ENCODE results near the gene KRTAP5-1.

Gene KRTAP5-1

DNA sequence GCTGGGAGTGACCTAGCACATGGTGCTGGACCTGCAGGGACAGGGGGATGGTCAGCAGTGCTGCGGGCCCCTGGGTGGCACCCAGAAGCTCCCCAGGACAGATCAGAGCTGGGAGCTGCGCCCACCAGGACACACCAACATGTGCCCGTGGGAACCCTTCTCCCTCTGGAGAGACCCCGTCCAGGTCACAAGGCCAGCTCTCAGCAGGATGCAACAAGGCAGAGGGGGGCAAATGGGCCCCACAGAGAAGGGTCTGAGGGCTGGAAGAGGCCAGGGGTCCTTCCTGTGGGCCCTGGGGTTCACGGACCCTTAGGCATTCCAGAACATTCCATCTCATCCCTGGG is 19.2 kb downstream of the KRTAP5-1 start:
- TF ChIP-seq, protein P1, sequence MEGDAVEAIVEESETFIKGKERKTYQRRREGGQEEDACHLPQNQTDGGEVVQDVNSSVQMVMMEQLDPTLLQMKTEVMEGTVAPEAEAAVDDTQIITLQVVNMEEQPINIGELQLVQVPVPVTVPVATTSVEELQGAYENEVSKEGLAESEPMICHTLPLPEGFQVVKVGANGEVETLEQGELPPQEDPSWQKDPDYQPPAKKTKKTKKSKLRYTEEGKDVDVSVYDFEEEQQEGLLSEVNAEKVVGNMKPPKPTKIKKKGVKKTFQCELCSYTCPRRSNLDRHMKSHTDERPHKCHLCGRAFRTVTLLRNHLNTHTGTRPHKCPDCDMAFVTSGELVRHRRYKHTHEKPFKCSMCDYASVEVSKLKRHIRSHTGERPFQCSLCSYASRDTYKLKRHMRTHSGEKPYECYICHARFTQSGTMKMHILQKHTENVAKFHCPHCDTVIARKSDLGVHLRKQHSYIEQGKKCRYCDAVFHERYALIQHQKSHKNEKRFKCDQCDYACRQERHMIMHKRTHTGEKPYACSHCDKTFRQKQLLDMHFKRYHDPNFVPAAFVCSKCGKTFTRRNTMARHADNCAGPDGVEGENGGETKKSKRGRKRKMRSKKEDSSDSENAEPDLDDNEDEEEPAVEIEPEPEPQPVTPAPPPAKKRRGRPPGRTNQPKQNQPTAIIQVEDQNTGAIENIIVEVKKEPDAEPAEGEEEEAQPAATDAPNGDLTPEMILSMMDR (IDR thresholded peaks at IDR 0.05), result no peak

DNA sequence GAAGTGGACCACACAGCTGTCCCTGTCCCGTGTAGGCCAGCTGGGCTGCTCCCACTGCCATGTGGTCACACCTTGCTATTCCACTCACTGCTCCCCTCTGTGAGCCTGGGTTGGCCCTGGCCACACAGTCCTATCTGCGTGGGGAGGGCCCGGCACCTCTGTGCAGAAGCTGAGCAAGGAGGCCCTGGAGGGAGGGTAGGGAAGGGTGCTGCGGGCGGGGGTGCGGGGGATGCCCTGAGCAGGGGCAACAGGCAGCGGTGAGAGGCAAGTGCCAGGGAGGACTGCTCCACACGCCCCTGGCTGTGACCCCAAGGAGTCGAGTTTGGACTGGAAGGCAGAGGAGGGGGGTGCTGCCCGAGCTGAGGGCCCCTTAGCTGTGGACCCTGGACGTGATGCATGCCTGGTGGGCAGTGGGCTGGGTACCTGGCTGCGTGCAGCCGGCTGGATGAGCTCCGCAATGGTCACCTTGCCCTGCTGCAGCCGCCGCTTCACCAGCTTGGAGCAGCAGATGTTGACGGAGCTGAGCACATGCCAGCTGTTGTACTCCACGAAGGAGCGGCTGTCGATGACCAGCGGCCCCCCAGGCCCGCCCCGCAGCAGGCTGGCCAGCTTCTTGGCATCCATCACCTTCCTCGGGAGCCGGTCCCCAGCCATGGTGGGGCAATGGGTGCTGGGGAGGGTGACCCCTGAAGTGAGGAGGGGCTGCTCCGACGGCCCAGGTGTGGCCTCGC is 19.7 kb downstream of the KRTAP5-1 start:
- TF ChIP-seq, protein P1 (IDR thresholded peaks at IDR 0.05), result no peak

DNA sequence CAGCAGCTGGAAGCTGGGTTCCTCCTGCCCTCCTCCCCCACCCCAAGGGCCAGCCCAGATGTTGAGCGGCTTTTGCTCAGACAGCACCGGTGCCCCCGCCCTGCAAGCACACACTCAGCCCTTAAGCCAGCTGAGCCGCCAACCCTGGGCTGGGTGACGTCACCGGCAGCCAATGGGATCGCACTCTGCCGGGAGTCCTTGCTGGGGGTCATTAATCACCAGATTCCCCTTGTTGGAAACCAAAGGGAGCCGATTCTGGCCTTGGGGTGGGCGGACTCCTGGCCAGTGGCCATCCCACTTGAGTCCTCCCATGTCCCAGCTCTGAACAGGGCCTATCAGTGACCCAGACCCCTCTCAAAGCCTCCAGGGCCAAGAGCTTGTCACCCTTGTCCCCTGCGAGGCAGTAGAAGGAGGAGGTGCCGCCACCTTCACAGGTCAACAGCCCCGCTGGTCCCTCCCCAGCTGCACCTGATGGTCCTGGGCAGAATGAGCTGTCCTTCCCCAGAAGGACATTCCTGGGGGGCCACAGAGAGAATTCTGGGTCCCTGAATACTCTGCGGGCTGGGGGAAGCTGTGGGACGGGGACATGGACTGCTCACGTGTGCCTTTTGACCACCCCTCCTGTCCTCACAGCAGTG is 20.4 kb downstream of the KRTAP5-1 start:
- TF ChIP-seq, protein P1 (IDR thresholded peaks at IDR 0.05), result no peak

DNA sequence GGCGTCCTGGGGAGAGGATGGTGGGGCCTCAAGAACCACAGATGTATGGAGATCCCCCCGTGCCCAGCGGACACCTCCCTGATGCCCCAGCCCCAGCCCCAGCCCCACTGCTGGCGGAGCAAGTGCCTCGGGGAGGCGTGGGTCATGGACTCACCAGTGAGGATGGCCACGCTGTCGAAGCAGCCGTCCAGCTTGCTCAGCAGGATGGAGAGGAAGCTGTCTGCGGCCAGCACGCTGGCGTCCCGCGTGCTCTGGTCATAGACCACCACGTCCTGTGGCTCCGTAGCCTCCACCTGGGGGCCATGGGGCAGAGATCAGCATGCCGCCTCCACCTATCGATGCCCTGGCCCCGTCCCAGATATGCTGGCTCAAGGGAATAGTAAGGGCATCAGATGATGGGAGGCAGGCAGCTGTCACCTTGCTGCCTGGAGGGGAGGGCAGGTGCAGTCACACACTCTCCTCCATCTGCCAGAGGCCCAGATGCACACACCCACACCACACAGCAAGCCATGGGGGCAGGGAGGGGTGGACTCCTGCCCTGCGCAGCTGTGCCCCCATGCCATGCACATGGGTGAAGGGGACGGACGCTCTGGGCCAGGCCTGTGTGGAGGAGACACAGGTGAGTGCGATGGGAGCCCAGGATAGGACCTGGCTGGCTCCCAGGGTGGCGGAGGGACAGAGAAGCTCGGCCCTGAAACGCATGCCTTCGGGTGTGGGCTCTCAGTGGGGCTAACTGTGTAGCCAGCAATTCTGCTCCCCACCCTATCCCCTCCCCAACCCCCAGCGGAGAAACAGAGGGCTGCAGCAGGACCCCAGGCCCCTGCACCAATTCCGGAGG is 21.2 kb downstream of the KRTAP5-1 start:
- TF ChIP-seq, protein P1 (IDR thresholded peaks at IDR 0.05), result no peak

DNA sequence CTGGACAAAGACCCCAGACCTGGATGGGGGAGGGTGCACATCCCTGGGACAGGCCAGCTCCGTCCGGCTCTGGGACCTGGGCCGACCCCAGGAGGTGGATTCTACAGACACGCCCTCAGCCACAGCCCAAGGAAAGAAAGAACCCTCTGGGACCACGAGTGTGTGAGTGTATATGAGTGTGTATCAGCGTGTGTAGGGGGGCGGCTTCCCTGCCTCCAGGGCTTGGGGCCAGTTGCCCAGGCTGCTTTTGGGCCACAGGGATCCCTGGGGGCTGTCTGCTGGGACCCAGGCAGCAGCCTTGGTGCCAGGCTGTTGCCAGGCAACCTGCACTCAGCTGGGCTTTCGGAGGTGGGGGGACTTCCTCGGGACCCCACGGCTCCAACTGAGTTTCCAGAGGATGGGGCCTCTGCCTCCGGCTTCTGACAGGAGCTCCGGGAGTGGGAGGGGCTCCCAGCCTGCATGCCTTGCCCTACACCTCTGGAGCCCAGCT is 21.9 kb downstream of the KRTAP5-1 start:
- TF ChIP-seq, protein P1 (IDR thresholded peaks at IDR 0.05), result no peak

DNA sequence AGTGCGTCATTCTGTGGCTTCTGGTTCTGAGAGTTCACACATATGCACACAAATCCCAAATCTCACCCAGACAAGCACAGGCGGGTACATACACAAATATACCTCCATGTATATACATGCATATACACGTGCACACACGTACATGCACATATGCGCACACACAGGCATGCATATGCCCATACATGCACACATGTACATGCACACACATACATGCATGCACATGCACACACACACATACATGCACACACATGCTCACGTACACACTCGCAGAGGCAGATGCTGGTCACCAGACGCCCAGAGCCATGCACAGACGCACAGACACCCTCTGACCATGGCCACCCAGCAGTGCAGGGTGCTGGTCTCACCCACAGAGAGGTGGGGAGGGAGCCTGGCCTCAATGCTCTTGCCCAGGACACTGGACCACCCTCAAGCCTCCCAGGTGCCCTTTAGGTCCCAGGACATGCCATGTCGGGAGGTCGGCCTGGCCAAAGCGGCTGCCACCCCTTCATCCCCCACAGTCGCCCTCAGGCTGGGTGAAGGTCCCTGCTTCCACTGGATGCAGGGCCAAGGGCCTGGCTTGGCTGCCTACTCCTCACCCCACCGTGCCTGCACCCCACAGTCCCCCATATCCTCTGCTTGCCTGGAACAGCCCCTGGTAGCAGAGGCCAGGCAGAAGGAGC is 22.5 kb downstream of the KRTAP5-1 start:
- TF ChIP-seq, protein P1 (IDR thresholded peaks at IDR 0.05), result no peak

DNA sequence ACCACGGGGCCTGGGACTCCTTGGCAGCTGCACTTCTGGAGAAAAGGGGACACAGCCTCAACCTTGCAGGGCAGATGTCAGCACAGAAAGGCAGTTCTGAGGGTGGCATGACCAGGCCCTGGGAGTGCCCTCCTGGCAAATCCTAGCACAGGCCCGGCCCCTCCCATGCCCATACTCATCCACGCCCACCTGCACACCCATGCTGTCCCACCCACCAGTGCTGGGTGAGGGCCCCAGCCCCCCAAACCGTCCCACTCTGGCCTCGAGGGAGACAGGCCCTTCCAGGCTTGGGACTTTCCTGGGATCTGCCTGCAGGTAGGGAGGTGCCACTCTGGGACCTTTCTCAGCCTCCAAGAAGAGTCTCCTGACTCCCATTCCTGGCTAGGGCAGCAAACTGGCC is 23.1 kb downstream of the KRTAP5-1 start:
- TF ChIP-seq, protein P1 (IDR thresholded peaks at IDR 0.05), result no peak
